ENCODE data around the gene CDC40.

- no peak for TF ChIP-seq CTCF (IDR thresholded peaks at IDR 0.05)
- TF ChIP-seq POLR2A (IDR thresholded peaks at IDR 0.05), result no peak
Observed at GRCh38 chr6:110217266-110217665, 37.0 kb downstream of the CDC40 start.
